Liver (tissue), 9 donors: ENCODE results near the gene GHITM. TPM values are rescaled to one million over a fixed set of nuclear protein-coding genes. Genes with fewer than 3 reads are reported as not detected.
"Not testable (repeated sequence)": the region's sequence is repeated elsewhere in the genome, so short reads cannot be mapped to it uniquely, and the experiment has no call there.

Source experiments
- DNase-seq: peaks from one replicate; pipeline ENCODE4 v3.0.0-alpha.2; 2017; ENCODE audit warnings: low spot score
- H3K27ac ChIP-seq, 2 donors: one replicate each; pipeline ENCODE4 v1.7.0; 2013; ENCODE audit warnings: inconsistent platforms in 2 of 2, low read length in 2 of 2, control low read depth in 1 of 2, low read depth in 1 of 2, mild to moderate bottlenecking in 1 of 2
- H3K27me3 ChIP-seq, 4 donors: one replicate each; pipeline versions ENCODE4 v1.6.1 to v1.7.0; 2013; ENCODE audit warnings: low read length in 3 of 4, inconsistent platforms in 1 of 4, mild to moderate bottlenecking in 1 of 4, moderate library complexity in 1 of 4; ENCODE audit not compliant: control insufficient read depth in 4 of 4, insufficient read depth in 4 of 4
- H3K36me3 ChIP-seq, 4 donors: one replicate each; pipeline versions ENCODE4 v1.6.1 to v1.7.0; 2013; ENCODE audit warnings: low read length in 3 of 4, mild to moderate bottlenecking in 3 of 4, low read depth in 1 of 4, moderate library complexity in 1 of 4; ENCODE audit not compliant: control insufficient read depth in 4 of 4, insufficient read depth in 3 of 4
- H3K4me1 ChIP-seq, 4 donors: one replicate each; pipeline versions ENCODE4 v1.6.1 to v1.7.0; 2013; ENCODE audit warnings: low read length in 3 of 4, mild to moderate bottlenecking in 3 of 4, moderate library complexity in 1 of 4; ENCODE audit not compliant: control insufficient read depth in 4 of 4, insufficient read depth in 4 of 4
- H3K4me3 ChIP-seq, 3 donors: one replicate each; pipeline versions ENCODE4 v1.6.1 to v1.7.0; 2013; ENCODE audit warnings: low read length in 3 of 3, control low read depth in 1 of 3, low read depth in 1 of 3, mild to moderate bottlenecking in 1 of 3
- H3K9ac ChIP-seq, 2 donors: one replicate each; pipeline ENCODE4 v1.7.0; 2013; ENCODE audit warnings: low read length in 2 of 2, mild to moderate bottlenecking in 2 of 2, moderate library complexity in 2 of 2, control low read depth in 1 of 2, low read depth in 1 of 2
- H3K9me3 ChIP-seq, 4 donors: one replicate each; pipeline versions ENCODE4 v1.6.1 to v1.7.0; 2013; ENCODE audit warnings: low read length in 3 of 4; ENCODE audit not compliant: control insufficient read depth in 4 of 4
- CTCF ChIP-seq: fragments of 150-350 bp; IDR thresholded peaks from 2 replicates; pipeline ENCODE4 v1.5.1; 2017; ENCODE audit warnings: improper control_type of control experiment, low read depth, low read length; ENCODE audit not compliant: missing input control
- EGR1 ChIP-seq, 2 donors: IDR thresholded peaks; 2 replicates each; pipeline ENCODE4 v1.6.1; 2016 to 2018; ENCODE audit warnings: antibody characterized with exemption in 2 of 2, low read depth in 2 of 2
- FOXA1 ChIP-seq: IDR thresholded peaks from 2 replicates; pipeline ENCODE4 v1.6.1; 2016; ENCODE audit warnings: antibody characterized with exemption
- FOXA2 ChIP-seq: IDR thresholded peaks from 2 replicates; pipeline ENCODE4 v1.6.1; 2016; ENCODE audit warnings: antibody characterized with exemption
- GABPA ChIP-seq, 2 donors: IDR thresholded peaks in 1 of 2; conservative IDR thresholded peaks in 1 of 2; 2 replicates each; pipeline ENCODE4 v1.6.1; 2016; ENCODE audit warnings: antibody characterized with exemption in 2 of 2, mild to moderate bottlenecking in 1 of 2, moderate library complexity in 1 of 2
- HNF4A ChIP-seq, 2 donors: conservative IDR thresholded peaks; 2 replicates each; pipeline ENCODE4 v1.6.1; 2016; ENCODE audit warnings: antibody characterized with exemption in 2 of 2, mild to moderate bottlenecking in 2 of 2
- HNF4G ChIP-seq: IDR thresholded peaks from 2 replicates; pipeline ENCODE4 v1.6.1; 2016; ENCODE audit warnings: antibody characterized with exemption
- JUND ChIP-seq, 2 donors: IDR thresholded peaks; 2 replicates each; pipeline ENCODE4 v1.6.1; 2016; ENCODE audit warnings: antibody characterized with exemption in 2 of 2
- NR2F2 ChIP-seq: IDR thresholded peaks from 2 replicates; pipeline ENCODE4 v1.6.1; 2016; ENCODE audit warnings: antibody characterized with exemption
- RAD21 ChIP-seq, 2 donors: IDR thresholded peaks; 2 replicates each; pipeline ENCODE4 v1.6.1; 2016; ENCODE audit warnings: antibody characterized with exemption in 2 of 2, mild to moderate bottlenecking in 2 of 2
- REST ChIP-seq: IDR thresholded peaks from 2 replicates; pipeline ENCODE4 v1.6.1; 2016; ENCODE audit warnings: antibody characterized with exemption, mild to moderate bottlenecking
- RXRA ChIP-seq, 2 donors: IDR thresholded peaks; 2 replicates each; pipeline ENCODE4 v1.6.1; 2017 to 2018; ENCODE audit warnings: antibody characterized with exemption in 2 of 2, mild to moderate bottlenecking in 1 of 2
- SP1 ChIP-seq: IDR thresholded peaks from 2 replicates; pipeline ENCODE4 v1.6.1; 2018; ENCODE audit warnings: antibody characterized with exemption, mild to moderate bottlenecking
- TAF1 ChIP-seq: conservative IDR thresholded peaks from 2 replicates; pipeline ENCODE4 v1.6.1; 2016; ENCODE audit warnings: antibody characterized with exemption, mild to moderate bottlenecking
- WGBS: extraction: QIAGEN DNeasy Blood & Tissue Kit; methylation state at CpG from one replicate; pipeline ENCODE4 v1.1.7; 2013; 5-methylcytosine and 5-hydroxymethylcytosine counted together
- polyA plus RNA-seq, 2 donors: library from polyadenylated mRNA; stranded (reverse) in 1 of 2; unstranded in 1 of 2; fragments of 200-250 nt in 1 of 2; fragments of >200 nt in 1 of 2; fragmentation: Nextera tagmentation in 1 of 2; extraction: Ambion mirVana in 1 of 2; gene quantifications; one replicate each; pipeline versions ENCODE4 v1.2.1 to v1.2.3, GENCODE V29; 2013 to 2015
- total RNA-seq, 2 donors: library from RNA; depleted of rRNA; stranded (reverse); fragments of >200 nt; gene quantifications; one replicate each; pipeline ENCODE4 v1.2.3, GENCODE V29; 2014
- TF ChIP-seq, protein P1 (sequence below): IDR thresholded peaks from 2 replicates; pipeline ENCODE4 v1.6.1; 2016; ENCODE audit warnings: antibody characterized with exemption
- TF ChIP-seq, protein P2 (sequence below): IDR thresholded peaks from 2 replicates; pipeline ENCODE4 v1.6.1; 2016; ENCODE audit warnings: antibody characterized with exemption
- donor health status: healthy.
- donor health status: healthy.
- donor health status: healthy.
- donor health status: healthy.
- donor health status: healthy.

The GHITM gene
- total and polyA plus RNA-seq, 4 donors = 156 to 252 (median 194) TPM

GRCh38 chr10:84123362-84123761 is 15.9 kb upstream of the GHITM start:
- TF ChIP-seq GABPA (IDR thresholded peaks at IDR 0.05 in 1 of 2, conservative IDR thresholded peaks at IDR 0.05 in 1 of 2) = no peak
- no peak for TF ChIP-seq RAD21 (IDR thresholded peaks at IDR 0.05)
- TF ChIP-seq FOXA2 = no peak
- TF ChIP-seq EGR1 (IDR thresholded peaks at IDR 0.05; ENCODE audit: low read depth in 2 of 2) = no peak
- no peak for TF ChIP-seq HNF4A (conservative IDR thresholded peaks at IDR 0.05)
- no peak for TF ChIP-seq NR2F2
- TF ChIP-seq FOXA1 = no peak
- TF ChIP-seq HNF4G = no peak
- no peak for TF ChIP-seq RXRA (IDR thresholded peaks at IDR 0.05)
- TF ChIP-seq, protein P1, sequence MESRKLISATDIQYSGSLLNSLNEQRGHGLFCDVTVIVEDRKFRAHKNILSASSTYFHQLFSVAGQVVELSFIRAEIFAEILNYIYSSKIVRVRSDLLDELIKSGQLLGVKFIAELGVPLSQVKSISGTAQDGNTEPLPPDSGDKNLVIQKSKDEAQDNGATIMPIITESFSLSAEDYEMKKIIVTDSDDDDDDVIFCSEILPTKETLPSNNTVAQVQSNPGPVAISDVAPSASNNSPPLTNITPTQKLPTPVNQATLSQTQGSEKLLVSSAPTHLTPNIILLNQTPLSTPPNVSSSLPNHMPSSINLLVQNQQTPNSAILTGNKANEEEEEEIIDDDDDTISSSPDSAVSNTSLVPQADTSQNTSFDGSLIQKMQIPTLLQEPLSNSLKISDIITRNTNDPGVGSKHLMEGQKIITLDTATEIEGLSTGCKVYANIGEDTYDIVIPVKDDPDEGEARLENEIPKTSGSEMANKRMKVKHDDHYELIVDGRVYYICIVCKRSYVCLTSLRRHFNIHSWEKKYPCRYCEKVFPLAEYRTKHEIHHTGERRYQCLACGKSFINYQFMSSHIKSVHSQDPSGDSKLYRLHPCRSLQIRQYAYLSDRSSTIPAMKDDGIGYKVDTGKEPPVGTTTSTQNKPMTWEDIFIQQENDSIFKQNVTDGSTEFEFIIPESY = no peak
- TF ChIP-seq, protein P2, sequence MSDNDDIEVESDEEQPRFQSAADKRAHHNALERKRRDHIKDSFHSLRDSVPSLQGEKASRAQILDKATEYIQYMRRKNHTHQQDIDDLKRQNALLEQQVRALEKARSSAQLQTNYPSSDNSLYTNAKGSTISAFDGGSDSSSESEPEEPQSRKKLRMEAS = no peak
- no peak for TF ChIP-seq CTCF
- TF ChIP-seq SP1 = no peak
- no peak for TF ChIP-seq TAF1
- TF ChIP-seq REST = no peak
- no peak for TF ChIP-seq JUND (IDR thresholded peaks at IDR 0.05)

DNA sequence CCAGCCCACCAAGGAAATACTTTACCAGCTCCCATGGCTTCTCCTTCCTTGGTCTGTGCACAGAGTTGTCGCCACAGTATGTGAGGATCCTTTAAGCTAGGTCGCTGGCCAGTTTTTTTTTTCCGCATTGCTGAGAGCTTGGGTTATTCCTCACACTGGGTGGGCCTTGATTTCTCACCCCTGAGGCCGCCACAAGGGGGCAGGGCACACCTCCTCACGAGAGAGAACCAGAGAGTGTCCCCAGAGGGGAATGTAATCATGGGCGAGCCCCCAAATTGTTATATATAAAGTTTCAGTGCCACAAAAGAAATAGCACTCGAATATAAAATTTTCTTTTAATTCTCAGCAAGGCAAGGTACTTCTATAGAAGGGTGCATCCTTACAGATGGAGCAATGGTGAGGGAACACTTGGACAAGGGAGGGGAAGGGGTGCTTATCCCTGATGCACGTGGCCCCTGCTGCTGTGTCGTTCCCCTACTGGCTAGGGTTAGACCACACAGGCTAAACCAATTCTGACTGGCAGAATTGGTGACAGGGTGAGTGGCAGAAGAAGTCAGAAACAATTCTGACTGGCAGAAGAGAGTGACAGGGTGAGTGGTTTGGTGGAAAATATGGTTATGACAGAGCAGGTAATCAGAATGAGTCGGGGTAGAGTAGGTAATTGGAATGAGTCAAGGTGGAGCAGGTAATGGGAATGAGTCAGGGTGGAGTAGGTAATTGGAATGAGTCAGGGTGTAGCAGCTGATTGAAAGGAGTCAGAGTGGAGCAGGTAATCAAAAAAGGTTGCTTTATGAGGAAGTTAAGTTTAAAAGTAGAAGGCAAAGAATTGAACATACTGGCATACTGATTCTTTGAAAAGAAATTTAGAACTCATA is 13.2 kb upstream of the GHITM start:
- not testable (repeated sequence) for H3K36me3 ChIP-seq, H3K27me3 ChIP-seq, H3K9ac ChIP-seq, DNase-seq, H3K27ac ChIP-seq, H3K4me1 ChIP-seq, H3K4me3 ChIP-seq, H3K9me3 ChIP-seq
- 74% methylated on average over 10 of the region's 10 CpGs for WGBS

More at GRCh38 chr10:84123362-84123761, 15.9 kb upstream of the GHITM start:
- Histone ChIP-seq H3K27ac (no peak overlapping the region), H3K9ac (no peak overlapping the region), H3K9me3 (peaks cover 0 to 6% (median 3%) of the 10 kb centered on the region in 4 donors), H3K36me3 (no peaks in the 10 kb centered on the region), H3K4me1 (no peaks in the 10 kb centered on the region), H3K27me3 (no peaks in the 10 kb centered on the region), H3K4me3 (no peak overlapping the region)
- 87% methylated on average over 1 of the region's 1 CpG for WGBS
- no peak for DNase-seq
